ENCODE measurements around the gene PTCD2.

Gene PTCD2

GRCh38 chr5:72417333-72418062 is 97.3 kb downstream of the PTCD2 start:
- TF ChIP-seq CTCF (IDR thresholded peaks at IDR 0.05; ENCODE audit: low read depth, low read length, missing control alignments): no peak
- no peak overlapping the region for H3K4me3 ChIP-seq (ENCODE audit: low read depth, low read length)
- DNase-seq (ENCODE audit: low read depth): no peak

All from GM12864 (cell line).